NT2/D1 (cell line): ENCODE data around the gene SLCO3A1.
A peak's percentile ranks its signal among the peaks of the same experiment; 100 is the strongest.

Source experiments
- DNase-seq: peaks from one replicate; pipeline ENCODE4 v3.0.0-alpha.2; 2011; ENCODE audit warnings: low read depth, low spot score
- H3K27me3 ChIP-seq: 2 replicates; pipeline ENCODE4 v1.6.0; 2011; ENCODE audit warnings: mild to moderate bottlenecking; ENCODE audit not compliant: insufficient read length, insufficient read depth
- H3K36me3 ChIP-seq: 2 replicates; pipeline ENCODE4 v1.6.1; 2011; ENCODE audit warnings: mild to moderate bottlenecking, low read length, mixed read lengths; ENCODE audit not compliant: insufficient read depth, insufficient read length
- H3K4me1 ChIP-seq: 2 replicates; pipeline ENCODE4 v1.5.1; 2011; ENCODE audit not compliant: insufficient read depth, insufficient read length
- H3K4me3 ChIP-seq: 2 replicates; pipeline ENCODE4 v1.5.1; 2011; ENCODE audit warnings: low read depth; ENCODE audit not compliant: insufficient read length
- H3K9ac ChIP-seq: 2 replicates; pipeline ENCODE4 v1.6.0; 2011; ENCODE audit warnings: low read depth; ENCODE audit not compliant: insufficient read length
- H3K9me3 ChIP-seq: 2 replicates; pipeline ENCODE4 v1.5.1; 2011; ENCODE audit warnings: mild to moderate bottlenecking, low read length; ENCODE audit not compliant: insufficient read depth
- SUZ12 ChIP-seq: IDR thresholded peaks from 2 replicates; pipeline ENCODE4 v1.6.1; 2011; ENCODE audit not compliant: insufficient read length, insufficient read depth; ENCODE audit errors: extremely low read depth
- YY1 ChIP-seq: IDR thresholded peaks from 2 replicates; pipeline ENCODE4 v1.6.1; 2011; ENCODE audit not compliant: insufficient read length, insufficient read depth
- ZNF274 ChIP-seq: IDR thresholded peaks from 2 replicates; pipeline ENCODE4 v1.6.1; 2011; ENCODE audit warnings: mild to moderate bottlenecking, low read depth, low read length

SLCO3A1 gene

GRCh38 chr15:91853511-91853947, at the start of gene SLCO3A1:
Gene SLCO3A1 (plus strand): TSS chr15:91853708.
- Histone ChIP-seq H3K9me3 (no peaks in the 10 kb centered on the region), H3K4me1 (peaks cover 10% of the 10 kb centered on the region), H3K4me3 (peak within 1 kb of the TSS; percentile 67), H3K27me3 (peaks cover 18% of the 10 kb centered on the region), H3K9ac (peak within 1 kb of the TSS; percentile 84), H3K36me3 (no peaks in the 10 kb centered on the region)
- TF ChIP-seq SUZ12 (no peak), ZNF274 (no peak), YY1 (no peak)
- DNase-seq = peak; percentile 43

DNA sequence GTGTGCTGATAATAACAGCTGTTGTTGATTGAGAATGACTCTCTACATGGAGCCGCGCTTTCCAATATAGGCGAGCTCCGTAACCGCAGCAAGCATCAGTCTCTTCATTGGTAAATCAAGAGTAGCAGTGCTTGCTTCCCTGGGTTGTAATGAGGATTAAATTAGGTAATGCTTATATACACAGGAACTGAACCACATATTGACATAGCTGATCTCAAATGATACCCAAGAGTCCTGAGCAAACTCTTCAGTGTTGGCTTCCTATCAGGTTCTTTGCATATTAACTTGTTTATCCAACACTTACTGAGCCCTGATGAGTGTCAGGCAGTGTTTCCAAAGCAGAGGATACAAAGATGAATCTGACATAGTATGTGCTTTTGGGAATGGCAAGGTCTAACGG, 46.4 kb upstream of the SLCO3A1 start:
- no peak for DNase-seq
- Histone ChIP-seq H3K36me3 (no peaks in the 10 kb centered on the region), H3K9ac (no peak overlapping the region), H3K27me3 (no peaks in the 10 kb centered on the region), H3K4me1 (no peaks in the 10 kb centered on the region), H3K4me3 (no peak overlapping the region), H3K9me3 (no peaks in the 10 kb centered on the region)
- TF ChIP-seq YY1 (no peak), SUZ12 (no peak), ZNF274 (no peak)

GRCh38 chr15:91813924-91814323, 39.6 kb upstream of the SLCO3A1 start:
- Histone ChIP-seq H3K4me3 (no peak overlapping the region), H3K4me1 (no peaks in the 10 kb centered on the region), H3K9ac (no peak overlapping the region), H3K27me3 (no peaks in the 10 kb centered on the region), H3K9me3 (peaks cover 22% of the 10 kb centered on the region), H3K36me3 (no peaks in the 10 kb centered on the region)
- no peak for DNase-seq
- TF ChIP-seq SUZ12 (no peak), YY1 (no peak), ZNF274 (no peak)

DNA sequence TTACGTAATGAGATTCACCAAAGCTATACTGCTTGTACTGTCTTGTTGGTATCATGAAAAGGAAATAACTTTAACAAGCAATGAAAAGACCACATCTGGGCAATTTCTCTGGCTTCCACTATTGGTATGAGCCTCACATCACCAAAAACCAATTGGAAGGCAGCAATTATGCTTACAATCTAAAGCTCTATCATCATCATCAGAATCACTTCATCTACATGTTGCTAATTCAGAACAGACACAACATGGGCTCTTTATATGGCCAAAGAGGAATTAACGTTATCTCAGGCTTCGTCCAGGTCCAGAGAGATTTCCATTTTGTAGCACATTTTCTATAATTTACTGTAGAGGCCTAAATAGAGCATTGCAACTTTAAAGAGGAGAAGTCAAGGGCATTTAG, 36.6 kb upstream of the SLCO3A1 start:
- DNase-seq = no peak
- Histone ChIP-seq H3K4me1 (no peaks in the 10 kb centered on the region), H3K9me3 (peaks cover 22% of the 10 kb centered on the region), H3K4me3 (no peak overlapping the region), H3K9ac (no peak overlapping the region), H3K27me3 (no peaks in the 10 kb centered on the region), H3K36me3 (no peaks in the 10 kb centered on the region)
- TF ChIP-seq SUZ12 (no peak), YY1 (no peak), ZNF274 (no peak)

GRCh38 chr15:91821458-91821857, 32.0 kb upstream of the SLCO3A1 start:
- TF ChIP-seq YY1 (no peak), SUZ12 (no peak), ZNF274 (no peak)
- no peaks in the 10 kb centered on the region for H3K4me1 ChIP-seq
- no peaks in the 10 kb centered on the region for H3K27me3 ChIP-seq
- H3K9me3 ChIP-seq = no peaks in the 10 kb centered on the region
- H3K9ac ChIP-seq = no peak overlapping the region
- H3K36me3 ChIP-seq = no peaks in the 10 kb centered on the region
- H3K4me3 ChIP-seq = no peak overlapping the region
- no peak for DNase-seq

DNA sequence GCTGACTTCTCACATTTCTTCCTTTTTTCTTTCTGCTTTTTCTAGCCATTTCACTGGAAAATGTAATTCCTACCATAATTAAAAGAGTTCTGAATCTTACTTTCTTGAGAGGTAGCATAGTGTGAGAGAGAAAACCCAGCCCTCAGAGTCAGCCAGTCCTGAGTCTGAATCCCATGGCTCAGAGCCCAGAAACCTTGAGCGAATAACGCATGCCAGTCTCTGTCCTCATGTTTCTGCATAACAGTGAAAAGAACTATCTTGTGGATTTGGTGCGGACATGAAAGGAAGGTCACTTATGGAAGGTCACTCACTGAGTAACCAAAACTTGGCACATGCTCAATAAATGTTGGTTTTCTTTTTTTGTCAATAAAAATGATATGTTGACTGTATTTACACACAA, 29.3 kb upstream of the SLCO3A1 start:
- no peak overlapping the region for H3K9ac ChIP-seq
- no peaks in the 10 kb centered on the region for H3K27me3 ChIP-seq
- H3K4me3 ChIP-seq = no peak overlapping the region
- no peaks in the 10 kb centered on the region for H3K9me3 ChIP-seq
- no peaks in the 10 kb centered on the region for H3K4me1 ChIP-seq
- no peaks in the 10 kb centered on the region for H3K36me3 ChIP-seq
- no peak for DNase-seq
- TF ChIP-seq ZNF274 = no peak
- TF ChIP-seq SUZ12 = no peak
- no peak for TF ChIP-seq YY1

GRCh38 chr15:91826443-91826842, 27.1 kb upstream of the SLCO3A1 start:
- H3K4me3 ChIP-seq = no peak overlapping the region
- no peak overlapping the region for H3K9ac ChIP-seq
- TF ChIP-seq SUZ12 = no peak
- no peak for TF ChIP-seq ZNF274
- no peak for TF ChIP-seq YY1
- H3K36me3 ChIP-seq = no peaks in the 10 kb centered on the region
- no peaks in the 10 kb centered on the region for H3K4me1 ChIP-seq
- no peaks in the 10 kb centered on the region for H3K9me3 ChIP-seq
- H3K27me3 ChIP-seq = no peaks in the 10 kb centered on the region
- DNase-seq = no peak

GRCh38 chr15:91833056-91833455, 20.5 kb upstream of the SLCO3A1 start:
- no peaks in the 10 kb centered on the region for H3K27me3 ChIP-seq
- H3K4me1 ChIP-seq = no peaks in the 10 kb centered on the region
- H3K9me3 ChIP-seq = 0 out of 2 replicates have a peak, but pooled peaks cover 6% of the 10 kb centered on the region
- TF ChIP-seq SUZ12 (no peak), ZNF274 (no peak), YY1 (no peak)
- no peak overlapping the region for H3K9ac ChIP-seq
- no peaks in the 10 kb centered on the region for H3K36me3 ChIP-seq
- no peak overlapping the region for H3K4me3 ChIP-seq
- DNase-seq = no peak
